Endodermal cell (in vitro differentiated cells): Measurements from ENCODE around the gene ARHGAP1. TPM values are rescaled to one million over a fixed set of nuclear protein-coding genes. Genes with fewer than 3 reads are reported as not detected.

Source experiments
- DNase-seq: peaks from one replicate; pipeline ENCODE4 v3.0.0-alpha.2; 2017
- H3K27ac ChIP-seq: 2 replicates; pipeline ENCODE4 v1.5.1; 2013; ENCODE audit warnings: mild to moderate bottlenecking, low read depth, low read length, moderate library complexity
- H3K27me3 ChIP-seq: 2 replicates; pipeline ENCODE4 v1.6.1; 2013; ENCODE audit warnings: mild to moderate bottlenecking, low read length, moderate library complexity; ENCODE audit not compliant: insufficient read depth, control insufficient read depth, poor library complexity, severe bottlenecking
- H3K36me3 ChIP-seq: 2 replicates; pipeline ENCODE4 v1.7.0; 2013; ENCODE audit warnings: mild to moderate bottlenecking, low read length, moderate library complexity; ENCODE audit not compliant: control insufficient read depth, insufficient read depth
- H3K4me1 ChIP-seq: one replicate; pipeline ENCODE4 v1.7.0; 2013; ENCODE audit warnings: low read length; ENCODE audit not compliant: control insufficient read depth, insufficient read depth
- H3K4me3 ChIP-seq: 2 replicates; pipeline ENCODE4 v1.5.1; 2013; ENCODE audit warnings: mild to moderate bottlenecking, low read length, moderate library complexity
- H3K9ac ChIP-seq: 2 replicates; pipeline ENCODE4 v1.6.1; 2013; ENCODE audit warnings: mild to moderate bottlenecking, low read length, moderate library complexity; ENCODE audit not compliant: poor library complexity, severe bottlenecking; ENCODE audit errors: extremely low read depth
- H3K9me3 ChIP-seq: 2 replicates; pipeline ENCODE4 v1.6.1; 2013; ENCODE audit warnings: mild to moderate bottlenecking, low read length, moderate library complexity; ENCODE audit not compliant: control insufficient read depth
- H3K27ac Mint-ChIP-seq: 2 replicates; pipeline ENCODE4 v1.8.0; 2020; ENCODE audit warnings: mixed read lengths
- H3K27me3 Mint-ChIP-seq: 2 replicates; pipeline ENCODE4 v1.8.0; 2021; ENCODE audit warnings: mild to moderate bottlenecking, mixed read lengths; ENCODE audit not compliant: insufficient read depth
- H3K36me3 Mint-ChIP-seq: 2 replicates; pipeline ENCODE4 v1.8.0; 2020; ENCODE audit warnings: low read depth, mixed read lengths
- H3K4me1 Mint-ChIP-seq: 2 replicates; pipeline ENCODE4 v1.8.0; 2020; ENCODE audit warnings: mixed read lengths
- H3K4me3 Mint-ChIP-seq: 2 replicates; pipeline ENCODE4 v1.8.0; 2020; ENCODE audit warnings: mild to moderate bottlenecking, moderate library complexity, mixed read lengths
- H3K9me3 Mint-ChIP-seq: 2 replicates; pipeline ENCODE4 v1.8.0; 2020; ENCODE audit warnings: mild to moderate bottlenecking, mixed read lengths
- WGBS, 2 experiments: methylation state at CpG; one replicate each; pipeline versions ENCODE4 v1.1.5 to v1.1.7; 2013; ENCODE audit warnings: missing lambda C conversion rate in 2 of 2, mixed read lengths in 1 of 2; ENCODE audit not compliant: insufficient coverage in 1 of 2, insufficient read length in 1 of 2; 5-methylcytosine and 5-hydroxymethylcytosine counted together
- total RNA-seq, 2 donors: library from RNA; stranded (reverse); fragmentation: NEBNext Ultra II Directional in 1 of 2; extraction: Animal tissue kit (Norgen Biotek cat#: 25700) in 1 of 2; gene quantifications; 2 replicates in 1 of 2; 3 replicates in 1 of 2; pipeline ENCODE4 v1.2.1, GENCODE V29; 2021
- TF ChIP-seq, protein P1 (sequence below): fragments of 200-600 bp; sonication (generic); conservative IDR thresholded peaks from 2 replicates; pipeline ENCODE4 v1.5.0; 2021; ENCODE audit warnings: antibody characterized with exemption, mild to moderate bottlenecking

The ARHGAP1 gene
- total RNA-seq, 2 donors from 2014 or later, result 53.4 to 56.6 TPM

DNA sequence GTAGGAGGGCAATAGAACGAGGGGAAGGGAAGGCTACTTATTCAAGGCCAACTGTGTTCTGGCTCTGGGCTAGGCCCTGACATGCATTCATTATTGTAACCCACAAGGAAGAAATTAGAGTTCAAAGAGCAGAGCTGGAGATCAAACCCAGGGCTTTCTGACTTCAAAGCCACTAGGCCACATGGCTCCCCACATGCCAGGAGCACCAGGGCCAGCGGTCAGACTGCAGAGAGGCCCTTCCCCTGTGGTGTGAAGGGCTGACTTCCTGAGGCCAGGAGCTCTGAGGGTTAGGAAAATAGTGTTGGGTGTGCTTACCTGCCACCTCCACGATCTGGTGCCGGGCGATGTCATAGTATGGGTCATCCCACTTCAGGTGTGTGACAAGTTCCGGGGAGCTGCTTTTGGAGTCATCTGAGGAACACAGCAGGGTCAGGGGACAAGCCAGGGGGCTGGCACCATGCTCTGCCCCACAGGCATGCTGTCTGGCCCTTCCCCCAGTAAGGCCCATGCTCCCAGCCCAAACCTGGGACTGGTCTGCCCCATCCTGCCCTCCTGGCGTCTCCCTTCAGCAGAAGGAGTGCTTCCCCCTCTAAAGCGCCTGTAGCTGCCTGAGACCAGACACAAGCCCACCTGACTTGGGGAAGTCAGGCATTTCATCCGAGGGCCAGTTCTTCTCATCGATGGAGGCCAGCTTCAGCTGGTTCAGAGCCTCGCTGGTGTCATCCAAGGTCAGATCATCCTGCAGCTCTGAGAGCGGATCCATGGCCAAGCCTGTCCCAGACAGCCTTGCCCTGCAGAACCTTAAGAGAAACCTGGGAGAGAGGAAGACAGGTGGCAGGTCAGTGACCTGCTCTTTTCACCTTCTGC is 4.8 kb downstream of the ARHGAP1 start:
- H3K9ac ChIP-seq, result no peak overlapping the region

DNA sequence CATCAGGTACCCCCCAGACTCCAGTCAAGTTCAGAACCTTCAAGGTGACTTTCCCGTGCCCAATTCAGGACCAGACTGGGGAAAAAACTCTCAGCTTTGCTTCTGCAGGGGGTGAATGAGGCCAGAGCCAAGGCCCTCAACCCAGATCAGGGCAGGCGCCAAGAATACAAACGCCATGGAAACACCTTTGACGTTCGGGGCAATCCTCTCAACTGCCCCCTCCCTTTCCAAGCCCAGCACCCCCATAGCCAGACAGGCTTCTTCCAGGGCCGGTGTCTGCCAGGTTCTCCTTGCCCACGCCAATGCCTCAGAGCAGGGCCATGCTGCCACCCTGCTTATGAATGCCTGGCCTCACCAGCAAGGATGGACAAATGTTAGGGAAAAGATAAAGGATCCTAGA is 5.8 kb downstream of the ARHGAP1 start:
- Mint-ChIP-seq H3K36me3 (peaks cover 17% of the 10 kb centered on the region), H3K4me1 (peaks cover 5% of the 10 kb centered on the region), H3K4me3 (no peak overlapping the region), H3K27ac (no peak overlapping the region), H3K27me3 (no peaks in the 10 kb centered on the region), H3K9me3 (no peaks in the 10 kb centered on the region)
- H3K27me3 ChIP-seq, result no peaks in the 10 kb centered on the region
- H3K27ac ChIP-seq, result no peak overlapping the region
- TF ChIP-seq, protein P1, sequence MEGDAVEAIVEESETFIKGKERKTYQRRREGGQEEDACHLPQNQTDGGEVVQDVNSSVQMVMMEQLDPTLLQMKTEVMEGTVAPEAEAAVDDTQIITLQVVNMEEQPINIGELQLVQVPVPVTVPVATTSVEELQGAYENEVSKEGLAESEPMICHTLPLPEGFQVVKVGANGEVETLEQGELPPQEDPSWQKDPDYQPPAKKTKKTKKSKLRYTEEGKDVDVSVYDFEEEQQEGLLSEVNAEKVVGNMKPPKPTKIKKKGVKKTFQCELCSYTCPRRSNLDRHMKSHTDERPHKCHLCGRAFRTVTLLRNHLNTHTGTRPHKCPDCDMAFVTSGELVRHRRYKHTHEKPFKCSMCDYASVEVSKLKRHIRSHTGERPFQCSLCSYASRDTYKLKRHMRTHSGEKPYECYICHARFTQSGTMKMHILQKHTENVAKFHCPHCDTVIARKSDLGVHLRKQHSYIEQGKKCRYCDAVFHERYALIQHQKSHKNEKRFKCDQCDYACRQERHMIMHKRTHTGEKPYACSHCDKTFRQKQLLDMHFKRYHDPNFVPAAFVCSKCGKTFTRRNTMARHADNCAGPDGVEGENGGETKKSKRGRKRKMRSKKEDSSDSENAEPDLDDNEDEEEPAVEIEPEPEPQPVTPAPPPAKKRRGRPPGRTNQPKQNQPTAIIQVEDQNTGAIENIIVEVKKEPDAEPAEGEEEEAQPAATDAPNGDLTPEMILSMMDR, result no peak
- no peak for DNase-seq
- H3K9me3 ChIP-seq, result no peaks in the 10 kb centered on the region
- peaks cover 30% of the 10 kb centered on the region for H3K36me3 ChIP-seq
- no peak overlapping the region for H3K9ac ChIP-seq
- no peak overlapping the region for H3K4me3 ChIP-seq
- H3K4me1 ChIP-seq, result peaks cover 5% of the 10 kb centered on the region
- 92 to 100% methylated on average over 1 to 7 of the region's 7 CpGs for WGBS, 2 experiments

More for the DNA sequence above, 4.8 kb downstream of the ARHGAP1 start:
- no peaks in the 10 kb centered on the region for H3K27me3 Mint-ChIP-seq
- peaks cover 17% of the 10 kb centered on the region for H3K36me3 Mint-ChIP-seq
- Histone ChIP-seq H3K36me3 (peaks cover 30% of the 10 kb centered on the region), H3K27ac (no peak overlapping the region), H3K9me3 (no peaks in the 10 kb centered on the region), H3K27me3 (no peaks in the 10 kb centered on the region), H3K4me1 (peaks cover 5% of the 10 kb centered on the region), H3K4me3 (no peak overlapping the region)
- H3K9me3 Mint-ChIP-seq, result no peaks in the 10 kb centered on the region
- H3K4me3 Mint-ChIP-seq, result no peak overlapping the region
- DNase-seq, result no peak
- H3K27ac Mint-ChIP-seq, result no peak overlapping the region
- 93 to 94% methylated on average over 11 to 12 of the region's 12 CpGs for WGBS, 2 experiments
- TF ChIP-seq, protein P1, result no peak
- peaks cover 4% of the 10 kb centered on the region for H3K4me1 Mint-ChIP-seq

DNA sequence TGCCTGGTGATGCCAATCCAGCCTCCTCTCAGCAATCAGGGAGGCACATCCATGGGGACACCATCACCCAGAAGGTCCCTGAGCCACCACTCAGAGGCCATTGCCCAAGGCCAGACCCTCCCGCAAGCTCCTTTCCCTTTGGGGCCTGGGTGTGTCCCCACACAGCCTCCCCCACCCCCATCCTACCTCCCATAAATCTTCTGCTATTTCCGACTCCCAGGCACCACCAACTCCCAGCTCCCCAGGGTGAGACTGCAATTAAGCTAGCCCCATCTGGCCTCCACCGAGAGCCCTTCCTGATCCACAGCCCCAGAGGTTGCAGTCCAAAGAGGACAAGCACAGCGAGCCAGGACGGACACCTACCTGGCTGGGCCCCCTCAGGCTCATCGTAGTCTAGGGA is 6.3 kb downstream of the ARHGAP1 start:
- DNase-seq, result no peak
- Mint-ChIP-seq H3K36me3 (peaks cover 19% of the 10 kb centered on the region), H3K4me1 (peaks cover 5% of the 10 kb centered on the region), H3K9me3 (no peaks in the 10 kb centered on the region), H3K27me3 (no peaks in the 10 kb centered on the region), H3K27ac (no peak overlapping the region), H3K4me3 (no peak overlapping the region)
- H3K36me3 ChIP-seq, result peaks cover 33% of the 10 kb centered on the region
- no peak overlapping the region for H3K27ac ChIP-seq
- WGBS, 2 experiments, result 91% methylated on average over 6 of the region's 6 CpGs; no CpG with 5 or more reads in 1 of the 2 experiments
- no peaks in the 10 kb centered on the region for H3K9me3 ChIP-seq
- H3K4me1 ChIP-seq, result peaks cover 5% of the 10 kb centered on the region
- H3K4me3 ChIP-seq, result no peak overlapping the region
- TF ChIP-seq, protein P1, result no peak
- no peaks in the 10 kb centered on the region for H3K27me3 ChIP-seq
- H3K9ac ChIP-seq, result no peak overlapping the region
